Measurements from ENCODE around the gene CYB5D1. TPM values are rescaled to one million over a fixed set of nuclear protein-coding genes. Genes with fewer than 3 reads are reported as not detected.

The CYB5D1 gene, protein sequence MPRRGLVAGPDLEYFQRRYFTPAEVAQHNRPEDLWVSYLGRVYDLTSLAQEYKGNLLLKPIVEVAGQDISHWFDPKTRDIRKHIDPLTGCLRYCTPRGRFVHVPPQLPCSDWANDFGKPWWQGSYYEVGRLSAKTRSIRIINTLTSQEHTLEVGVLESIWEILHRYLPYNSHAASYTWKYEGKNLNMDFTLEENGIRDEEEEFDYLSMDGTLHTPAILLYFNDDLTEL
- polyA plus RNA-seq (2013, experiment 1 of 2; ENCODE audit: insufficient read length) = 8.8 TPM
- polyA plus RNA-seq (2013, experiment 2 of 2; ENCODE audit: insufficient read length) = 8.0 TPM

DNA sequence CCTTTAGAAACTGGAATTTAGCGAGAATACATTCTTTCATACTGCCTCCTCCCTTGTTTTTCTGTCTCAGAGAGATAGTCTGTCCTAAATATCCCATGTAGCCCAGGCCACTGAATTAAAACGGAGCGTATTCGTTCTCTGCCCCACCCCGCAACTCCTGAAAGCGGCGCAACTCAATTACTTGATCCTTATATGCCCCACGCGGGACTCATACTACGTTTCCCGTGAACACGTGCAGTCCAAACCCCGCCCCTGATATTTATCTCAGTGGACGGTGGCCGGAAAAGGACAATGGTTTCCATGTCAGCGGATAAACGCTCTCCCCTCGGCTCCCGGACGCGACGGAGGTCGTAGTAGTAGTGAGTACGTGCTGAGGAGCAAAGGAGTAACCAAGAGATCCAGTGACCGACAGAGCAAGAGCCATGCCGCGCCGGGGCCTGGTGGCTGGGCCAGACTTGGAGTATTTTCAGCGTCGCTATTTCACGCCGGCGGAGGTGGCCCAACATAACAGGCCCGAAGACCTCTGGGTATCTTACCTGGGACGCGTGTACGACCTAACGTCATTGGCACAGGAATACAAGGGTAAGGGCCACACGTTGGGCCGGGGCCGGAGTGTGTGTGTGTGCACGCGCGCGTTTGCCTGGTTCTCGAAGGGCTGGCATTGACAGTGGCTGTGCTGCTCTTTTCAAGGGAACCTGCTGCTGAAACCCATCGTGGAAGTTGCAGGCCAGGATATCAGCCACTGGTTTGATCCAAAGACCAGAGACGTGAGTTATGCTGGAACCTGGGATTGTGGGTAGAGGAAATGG is at the start of gene CYB5D1:
Gene CYB5D1 (plus strand): TSS at position 291 of the 809 bp plus-strand sequence. CDS start 132 bp downstream, at position 423.
- DNase-seq = peak; percentile 95

DNA sequence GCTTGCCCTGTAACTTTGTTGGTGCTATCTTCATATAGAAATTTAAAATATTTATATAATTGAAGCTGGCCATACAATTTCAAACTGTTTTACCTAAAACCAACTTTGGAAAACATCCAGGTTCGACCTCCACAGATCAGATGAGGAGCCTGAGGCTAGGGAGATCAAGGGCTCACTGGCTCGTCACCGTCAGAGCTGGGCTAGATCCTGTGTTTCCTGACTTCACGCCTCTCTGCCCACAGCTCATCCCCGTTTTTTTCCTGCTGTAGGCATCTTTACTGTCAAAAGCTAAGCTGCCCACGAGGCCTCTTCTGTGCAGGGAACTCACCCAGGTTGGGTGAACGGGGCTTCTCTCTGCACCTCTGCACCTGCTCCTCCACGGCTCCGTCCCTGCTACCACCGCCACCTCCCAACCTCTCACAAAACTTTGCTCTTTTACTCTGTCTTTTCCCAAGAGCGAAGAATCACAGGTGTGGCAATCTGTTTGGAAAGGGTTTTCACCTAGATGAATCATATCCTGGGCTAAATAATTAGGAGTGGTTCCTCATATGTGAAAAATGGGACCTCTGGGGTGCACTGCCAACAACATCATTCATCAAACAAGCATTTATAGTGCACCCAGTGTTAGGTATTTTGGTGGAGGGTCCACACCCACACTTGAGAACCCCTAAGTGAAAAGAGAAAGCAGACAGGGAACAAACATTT is 48.6 kb upstream of the CYB5D1 start:
- DNase-seq = no peak

DNA sequence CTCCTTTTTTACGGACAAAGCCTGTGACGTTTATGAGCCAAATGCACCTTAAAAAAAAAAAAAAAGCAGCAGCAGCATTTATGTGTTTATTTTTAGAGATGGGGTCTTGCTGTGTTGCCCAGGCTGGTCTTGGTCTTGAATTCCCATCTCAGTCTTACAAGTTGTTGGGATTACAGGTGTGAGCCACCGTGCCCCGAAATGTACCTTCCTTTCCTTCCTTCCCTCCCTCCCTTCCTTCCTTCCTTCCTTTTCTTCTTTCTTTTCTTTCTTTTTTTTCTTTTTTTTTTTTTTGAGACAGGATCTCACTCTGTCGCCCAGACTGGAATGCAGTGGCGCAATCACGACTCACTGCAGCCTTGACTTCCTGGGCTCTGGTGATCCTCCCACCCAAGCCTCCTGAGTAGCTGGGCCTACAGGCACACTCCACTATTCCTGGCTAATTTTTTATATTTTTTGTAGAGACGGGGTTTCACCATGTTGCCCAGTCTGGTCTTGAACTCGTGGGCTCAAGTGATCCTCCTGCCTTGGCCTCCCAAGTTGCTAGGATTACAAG is 47.9 kb upstream of the CYB5D1 start:
- peak; percentile 37 for DNase-seq

DNA sequence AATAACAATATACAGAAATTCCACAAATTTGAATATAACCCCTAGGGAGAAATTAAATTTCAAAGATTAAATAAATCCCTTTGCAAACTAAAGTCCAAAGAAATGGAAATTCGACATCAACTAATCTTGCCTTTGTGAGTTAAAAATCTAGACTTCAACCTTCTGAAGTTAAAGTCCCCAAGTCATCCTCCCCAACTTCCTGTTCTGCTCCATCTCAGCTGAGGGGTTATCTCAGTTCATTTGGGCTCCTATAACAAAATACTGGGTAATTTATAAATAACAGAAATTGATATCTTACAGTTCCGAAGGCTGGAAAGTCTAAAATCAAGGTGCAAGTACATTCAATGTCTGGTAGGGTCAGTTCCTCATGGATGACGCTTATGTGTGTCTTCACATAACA is 46.6 kb upstream of the CYB5D1 start:
- DNase-seq = no peak

DNA sequence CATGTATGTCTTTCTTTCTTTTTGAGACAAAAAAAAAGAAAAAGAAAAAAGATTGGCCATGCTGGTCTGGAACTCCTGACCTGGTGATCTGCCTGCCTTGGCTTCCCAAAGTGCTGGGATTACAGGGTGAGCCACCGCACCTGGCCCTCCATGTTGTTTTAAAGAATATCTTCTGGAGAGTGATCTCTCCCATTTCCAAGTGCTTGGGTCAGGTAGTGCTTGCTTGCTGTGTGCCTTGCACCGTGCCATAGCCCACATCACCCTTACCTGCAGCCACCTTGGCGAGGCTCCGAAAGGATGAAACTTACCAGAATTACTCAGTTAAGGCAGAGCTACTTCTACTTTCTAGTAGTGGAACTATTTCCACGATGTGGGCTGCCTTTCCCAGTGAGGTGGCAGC is 42.8 kb upstream of the CYB5D1 start:
- DNase-seq = no peak

DNA sequence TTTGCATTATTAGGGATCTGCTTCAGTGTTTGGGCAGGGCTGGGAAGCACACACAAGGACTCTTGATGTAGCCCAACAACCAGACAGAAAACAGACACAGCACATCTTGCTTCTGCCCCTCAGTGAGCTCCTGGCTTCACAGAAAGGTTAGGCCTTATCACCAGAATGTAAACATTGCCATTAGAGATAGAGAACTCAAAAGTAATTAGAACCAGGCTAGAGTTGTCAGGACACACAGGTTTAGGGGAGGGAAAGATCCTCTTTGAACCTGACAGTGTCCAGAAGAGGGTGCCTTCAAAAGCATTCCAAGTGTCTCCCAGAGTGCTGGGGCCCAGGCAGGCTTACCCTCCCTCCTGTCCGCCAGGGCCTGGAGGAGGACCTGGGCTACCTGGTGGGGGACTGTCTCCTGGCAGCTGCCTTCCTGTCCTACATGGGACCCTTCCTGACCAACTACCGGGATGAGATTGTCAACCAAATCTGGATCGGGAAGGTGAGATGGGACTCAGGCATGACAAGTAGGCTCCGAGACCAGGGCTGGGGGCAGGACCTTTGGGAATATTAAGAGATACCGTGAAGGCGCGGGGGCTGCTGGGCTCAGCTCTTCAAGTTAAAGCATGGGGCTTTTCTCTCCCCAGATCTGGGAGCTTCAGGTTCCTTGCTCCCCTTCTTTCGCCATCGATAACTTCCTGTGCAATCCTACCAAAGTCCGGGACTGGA is 40.7 kb upstream of the CYB5D1 start:
- DNase-seq = no peak

DNA sequence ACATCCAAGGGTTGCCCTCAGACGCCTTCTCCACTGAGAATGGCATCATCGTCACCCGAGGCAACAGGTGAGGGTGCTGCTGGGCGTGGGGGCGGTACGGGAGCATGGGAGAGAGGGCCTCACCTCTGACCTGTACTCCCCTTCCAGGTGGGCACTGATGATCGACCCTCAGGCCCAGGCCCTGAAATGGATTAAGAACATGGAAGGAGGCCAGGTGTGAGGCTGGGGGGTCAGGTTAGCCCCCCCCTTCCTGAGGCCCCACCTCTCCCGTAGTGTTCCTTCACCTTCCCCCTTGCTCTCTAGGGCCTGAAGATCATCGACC is 40.2 kb upstream of the CYB5D1 start:
- no peak for DNase-seq

DNA sequence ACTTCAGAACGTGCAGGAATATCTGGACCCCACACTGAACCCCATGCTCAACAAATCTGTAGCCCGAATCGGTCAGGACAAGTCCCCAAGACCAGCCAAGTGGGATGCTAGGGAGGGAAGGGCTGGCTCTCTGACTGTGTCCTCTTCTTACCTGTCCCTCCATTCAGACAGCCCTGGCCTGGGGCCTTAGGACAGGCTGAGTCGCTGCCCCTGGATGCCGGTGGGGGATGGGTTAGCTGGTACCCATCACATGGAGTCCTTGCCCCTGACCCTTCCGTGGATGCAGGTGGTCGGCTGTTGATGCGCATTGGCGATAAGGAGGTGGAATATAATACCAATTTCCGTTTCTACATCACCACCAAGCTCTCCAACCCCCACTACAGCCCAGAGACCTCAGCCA is 39.8 kb upstream of the CYB5D1 start:
- DNase-seq = no peak

DNA sequence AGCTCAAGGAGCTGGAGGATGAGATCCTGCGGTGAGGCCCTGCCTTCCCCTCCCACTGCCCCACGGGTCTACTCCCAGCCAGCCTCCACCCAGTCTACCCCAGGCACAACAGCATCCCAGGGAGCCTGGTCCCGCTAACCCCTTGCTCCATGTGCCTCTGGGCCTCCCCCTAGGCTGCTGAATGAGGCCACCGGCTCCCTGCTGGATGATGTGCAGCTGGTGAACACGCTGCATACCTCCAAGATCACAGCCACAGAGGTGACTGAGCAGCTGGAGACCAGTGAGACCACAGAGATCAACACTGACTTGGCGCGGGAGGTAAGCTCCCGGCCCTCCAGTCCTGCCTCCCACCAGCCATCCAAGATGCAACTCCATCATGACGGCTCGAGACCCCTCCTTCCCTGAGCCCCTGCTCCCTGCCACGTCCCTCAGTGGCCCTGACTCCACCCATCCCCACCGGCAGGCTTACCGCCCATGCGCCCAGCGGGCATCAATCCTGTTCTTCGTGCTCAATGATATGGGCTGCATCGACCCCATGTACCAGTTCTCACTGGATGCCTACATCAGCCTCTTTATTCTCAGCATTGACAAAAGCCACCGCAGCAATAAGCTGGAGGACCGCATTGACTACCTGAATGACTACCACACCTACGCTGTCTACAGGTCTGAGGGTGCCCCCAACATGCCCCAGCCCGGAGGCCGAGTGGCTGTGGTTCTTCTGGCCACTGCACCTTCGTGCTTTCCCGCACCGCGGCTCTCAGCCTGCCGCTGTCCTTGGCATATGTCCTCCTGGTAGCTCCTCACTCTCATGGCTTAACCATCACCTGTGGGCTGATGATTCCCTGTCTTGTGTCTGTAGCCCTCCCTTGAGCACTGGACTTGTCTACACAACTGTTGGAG is 38.8 kb upstream of the CYB5D1 start:
- DNase-seq = no peak

DNA sequence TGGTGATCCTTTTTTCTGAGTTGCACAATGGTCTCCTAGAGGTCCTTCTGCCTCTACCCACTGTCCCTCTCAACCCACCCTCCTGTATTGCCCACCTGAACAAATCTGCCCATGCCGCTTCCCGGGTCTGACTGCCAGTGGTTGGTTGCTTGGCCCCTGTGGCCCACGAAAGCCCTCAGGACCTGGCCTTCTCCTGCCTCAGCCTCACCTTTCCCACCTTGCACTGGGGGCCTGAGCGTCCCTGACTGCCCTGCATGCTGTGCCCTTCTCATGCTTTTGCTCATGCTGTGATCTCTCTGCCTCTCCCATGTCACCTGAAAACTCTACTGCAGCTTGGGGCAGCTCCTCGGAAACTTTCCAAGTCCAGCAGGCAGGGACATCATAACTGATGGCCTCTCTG is 37.6 kb upstream of the CYB5D1 start:
- no peak for DNase-seq

DNA sequence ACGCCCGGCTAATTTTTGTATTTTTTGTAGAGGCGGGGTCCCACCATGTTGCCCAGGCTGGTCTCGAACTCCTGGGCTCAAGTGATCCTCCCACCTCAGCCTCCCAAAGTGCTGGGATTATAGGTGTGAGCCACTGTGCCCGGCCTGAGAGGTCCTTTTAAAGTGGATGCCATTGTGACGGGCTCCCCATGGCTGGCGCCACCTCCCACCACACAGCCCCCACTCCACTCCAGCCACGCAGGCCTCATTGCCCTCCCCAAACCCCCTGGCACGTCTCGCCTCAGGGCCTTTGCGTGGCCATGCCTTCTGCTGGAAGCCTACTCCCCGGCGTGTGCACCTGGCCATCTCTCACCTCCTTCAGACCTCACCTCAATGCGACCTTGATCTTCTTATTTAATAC is 35.7 kb upstream of the CYB5D1 start:
- no peak for DNase-seq

DNA sequence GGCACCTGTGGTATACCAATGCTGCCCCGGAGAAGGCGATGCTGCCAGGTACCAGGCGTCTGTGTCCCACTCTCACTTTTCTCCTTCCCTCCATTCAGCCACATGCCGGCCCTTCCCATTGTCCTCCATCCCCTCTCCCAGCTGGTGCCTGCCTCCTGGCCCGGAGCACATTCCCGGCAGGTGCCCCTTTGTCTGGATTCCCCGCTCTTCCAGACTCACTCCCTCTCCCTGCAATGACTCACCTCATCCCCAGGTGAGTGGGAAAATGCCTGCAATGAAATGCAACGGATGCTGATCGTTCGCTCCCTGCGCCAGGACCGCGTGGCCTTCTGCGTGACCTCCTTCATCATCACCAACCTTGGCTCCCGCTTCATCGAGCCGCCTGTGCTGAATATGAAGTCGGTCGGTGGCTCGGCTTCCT is 34.2 kb upstream of the CYB5D1 start:
- no peak for DNase-seq

DNA sequence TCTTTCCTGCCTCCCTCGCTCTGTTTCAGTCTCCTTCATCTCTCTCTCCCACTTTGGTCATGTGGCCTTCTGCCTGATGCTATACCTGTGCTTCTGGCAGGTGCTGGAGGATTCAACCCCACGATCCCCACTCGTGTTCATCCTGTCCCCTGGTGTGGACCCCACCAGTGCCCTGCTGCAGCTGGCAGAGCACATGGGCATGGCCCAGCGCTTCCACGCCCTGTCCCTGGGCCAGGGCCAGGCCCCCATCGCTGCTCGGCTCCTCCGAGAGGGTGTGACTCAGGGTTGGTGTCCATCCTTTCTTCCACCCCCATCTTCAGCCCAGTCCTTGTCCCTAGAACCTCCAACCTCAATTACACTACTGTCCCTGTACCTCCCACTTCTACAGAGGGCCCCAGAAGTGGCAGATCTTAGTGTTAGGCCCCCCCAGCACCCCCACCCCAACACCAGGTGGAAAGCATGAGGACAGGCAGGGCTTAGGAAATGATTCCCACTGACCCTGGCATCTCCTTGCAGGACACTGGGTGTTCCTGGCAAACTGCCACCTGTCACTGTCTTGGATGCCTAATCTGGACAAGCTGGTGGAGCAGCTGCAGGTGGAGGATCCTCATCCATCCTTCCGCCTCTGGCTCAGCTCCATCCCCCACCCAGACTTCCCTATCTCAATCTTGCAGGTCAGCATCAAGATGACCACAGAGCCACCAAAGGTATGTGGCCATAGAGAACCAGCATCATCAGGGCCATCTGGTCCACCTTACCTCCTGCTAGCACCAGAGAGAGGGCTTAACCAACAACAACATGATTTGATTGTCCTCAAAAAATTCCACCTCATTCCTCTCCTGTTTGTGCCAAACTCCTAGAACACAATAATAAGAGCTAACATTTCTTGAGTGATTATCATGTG is 33.5 kb upstream of the CYB5D1 start:
- DNase-seq = no peak

DNA sequence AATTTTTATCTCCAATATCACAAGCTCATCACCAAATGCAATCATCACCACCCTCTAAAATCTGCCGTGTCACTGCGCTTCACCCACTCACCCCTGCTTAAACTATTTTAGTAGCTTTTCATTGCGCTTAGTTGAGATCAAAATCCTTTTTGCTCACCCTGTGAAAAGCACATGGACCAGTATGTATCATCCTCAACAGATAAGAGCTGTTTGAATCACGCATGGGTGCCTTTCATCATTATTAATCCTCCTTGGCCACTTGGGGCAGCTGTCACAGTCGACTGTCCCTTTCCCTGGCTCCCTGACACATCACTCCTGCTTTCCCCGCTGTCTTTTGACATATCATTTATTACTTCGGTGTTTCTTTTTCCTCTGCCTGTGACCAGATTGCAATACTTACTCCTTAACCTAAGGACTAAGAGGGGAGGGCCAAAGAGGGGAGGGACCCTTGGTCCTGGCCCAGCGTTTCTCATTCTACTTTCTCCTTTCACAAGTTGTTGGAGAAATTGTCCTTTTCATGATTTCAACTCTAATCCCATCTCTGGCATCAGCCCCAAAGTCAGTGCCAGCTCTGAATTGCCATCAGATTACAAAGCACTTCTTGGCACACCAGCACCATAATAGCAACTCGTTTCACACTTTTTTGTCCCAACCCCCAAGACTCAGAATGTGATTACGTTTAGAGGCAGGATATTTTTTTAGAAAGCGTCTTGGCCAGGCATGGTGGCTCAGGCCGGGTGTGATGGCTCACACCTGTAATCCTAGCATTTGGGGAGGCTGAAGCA is 32.4 kb upstream of the CYB5D1 start:
- peak; percentile 16 for DNase-seq

DNA sequence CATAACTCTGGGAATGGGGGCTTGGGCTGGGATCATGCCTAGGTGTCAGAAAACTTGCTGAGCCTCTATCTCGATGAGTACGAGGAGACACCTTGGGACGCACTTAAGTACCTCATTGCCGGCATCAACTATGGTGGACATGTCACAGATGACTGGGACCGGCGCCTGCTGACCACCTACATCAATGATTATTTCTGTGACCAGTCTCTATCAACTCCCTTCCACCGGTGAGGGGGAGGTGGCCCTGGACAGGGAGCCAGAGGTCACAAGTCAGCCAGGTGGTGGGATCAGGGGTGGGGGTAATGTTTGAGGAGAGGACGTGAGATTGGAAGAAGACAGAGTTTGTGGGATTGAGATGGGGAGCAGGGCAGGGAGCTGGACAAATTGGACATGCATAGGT is 27.2 kb upstream of the CYB5D1 start:
- DNase-seq = no peak

DNA sequence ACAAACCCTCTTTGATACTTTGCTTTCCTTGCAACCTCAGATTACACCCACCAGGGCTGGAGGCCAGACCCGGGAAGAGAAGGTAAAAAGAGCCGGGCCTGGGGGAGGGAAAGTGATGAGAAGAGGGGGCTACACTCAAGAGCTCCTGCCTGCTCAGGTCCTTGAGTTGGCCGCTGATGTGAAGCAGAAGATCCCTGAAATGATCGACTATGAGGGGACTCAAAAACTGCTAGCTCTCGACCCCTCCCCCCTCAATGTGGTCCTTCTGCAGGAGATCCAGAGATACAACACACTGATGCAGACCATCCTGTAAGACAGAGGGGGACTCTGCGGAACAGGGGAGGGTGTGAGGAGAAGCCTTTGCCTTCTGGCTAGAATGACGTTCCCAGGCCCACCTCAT is 26.6 kb upstream of the CYB5D1 start:
- no peak for DNase-seq

DNA sequence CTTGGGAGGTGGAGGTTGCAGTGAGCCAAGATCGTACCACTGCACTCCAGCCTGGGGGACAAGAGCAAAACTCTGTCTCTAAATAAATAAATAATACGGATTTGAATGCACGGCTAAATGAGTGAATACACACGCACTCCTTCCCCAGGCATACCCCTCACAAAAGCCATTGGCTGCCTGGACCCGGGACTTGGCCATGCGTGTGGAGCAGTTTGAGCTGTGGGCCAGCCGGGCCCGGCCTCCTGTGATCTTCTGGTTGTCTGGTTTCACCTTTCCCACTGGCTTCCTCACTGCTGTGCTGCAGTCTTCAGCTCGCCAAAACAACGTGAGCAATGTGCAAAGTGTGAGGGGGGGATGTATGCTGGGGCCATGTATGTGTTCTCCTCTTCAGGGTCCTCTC is 25.4 kb upstream of the CYB5D1 start:
- no peak for DNase-seq

DNA sequence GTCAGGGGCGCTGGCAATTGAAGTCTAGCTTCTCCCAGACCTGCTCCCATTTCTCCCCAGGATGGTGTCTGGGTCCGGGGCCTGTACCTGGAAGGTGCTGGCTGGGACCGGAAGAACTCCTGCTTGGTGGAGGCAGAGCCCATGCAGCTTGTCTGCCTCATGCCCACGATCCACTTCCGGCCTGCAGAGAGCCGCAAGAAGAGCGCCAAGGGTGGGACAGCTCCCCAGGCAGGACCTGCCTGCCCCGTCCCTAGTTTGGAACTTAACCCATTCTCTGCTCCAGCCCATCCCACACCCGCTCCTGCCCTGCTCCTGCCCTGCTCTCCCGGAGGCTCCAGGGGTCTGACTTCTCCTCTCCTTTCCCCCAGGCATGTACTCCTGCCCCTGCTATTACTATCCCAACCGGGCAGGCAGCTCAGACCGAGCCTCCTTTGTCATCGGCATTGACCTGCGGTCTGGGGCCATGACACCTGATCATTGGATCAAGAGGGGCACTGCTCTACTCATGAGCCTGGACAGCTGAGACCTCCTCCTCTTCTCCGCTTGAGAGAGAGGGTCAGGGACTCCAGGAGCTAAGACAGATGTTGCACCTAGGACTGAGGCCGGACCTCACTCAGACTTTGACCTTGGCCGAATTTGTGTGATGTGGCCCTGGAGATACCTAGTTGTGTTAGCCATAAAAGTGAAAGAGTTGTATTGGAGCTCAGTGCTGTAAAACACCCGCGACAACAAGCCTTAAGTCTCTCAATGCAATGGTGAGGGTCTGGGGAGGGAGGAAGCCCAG is 24.6 kb upstream of the CYB5D1 start:
- DNase-seq = no peak

All from fibroblast of skin of scalp (primary cell).